PC-9 (cell line): ENCODE data around the gene ADAMTS2.

ENCODE experiments used
- CTCF ChIP-seq: fragments of 200-600 bp; sonication (generic); conservative IDR thresholded peaks from 2 replicates; pipeline ENCODE4 v1.6.1; 2017; ENCODE audit warnings: mixed run types, antibody characterized with exemption, mild to moderate bottlenecking, moderate library complexity
- EZH2 ChIP-seq: fragments of 200-600 bp; sonication (generic); IDR thresholded peaks from 2 replicates; pipeline ENCODE4 v1.8.0; 2017; ENCODE audit warnings: antibody characterized with exemption, low read depth

DNA sequence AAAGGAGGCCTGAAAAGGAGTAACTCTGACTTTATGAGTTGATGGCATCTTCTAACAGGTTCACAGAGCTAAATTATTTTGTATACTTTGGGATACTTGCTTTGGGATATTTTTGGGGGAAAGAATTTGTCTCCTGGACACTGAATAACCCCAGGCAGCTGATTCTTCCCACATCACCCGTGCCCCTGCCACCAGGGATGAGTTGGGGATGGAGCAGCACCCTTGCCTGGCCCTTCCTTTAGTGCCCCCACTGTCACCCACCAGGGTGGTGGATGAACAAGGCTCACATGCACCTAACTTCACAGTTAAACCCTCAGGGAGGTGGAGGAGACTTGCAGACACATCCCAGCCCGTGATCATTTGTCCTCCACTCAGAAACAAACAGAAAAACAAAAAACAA lies 2.3 kb upstream of the ADAMTS2 start:
- no peak for TF ChIP-seq CTCF
- TF ChIP-seq EZH2, result no peak
